Stimulated activated CD4-positive, alpha-beta T cell treated with anti-CD3 and anti-CD28 coated beads, Interleukin-12 subunit alpha, Interleukin-12 subunit beta, amount 100 ng/mL, for 24 hours (primary cell): ENCODE measurements around the gene GALM.
"Not testable (repeated sequence)": the region's sequence is repeated elsewhere in the genome, so short reads cannot be mapped to it uniquely, and the experiment has no call there.

Source experiments
- DNase-seq, 2 experiments: peaks; one replicate each; pipeline ENCODE4 v3.0.0-alpha.2; 2020; ENCODE audit warnings: low read depth in 2 of 2

Gene GALM

GRCh38 chr2:38709567-38710194 lies 43.8 kb downstream of the GALM start:
- DNase-seq: no peak

GRCh38 chr2:38711558-38711957 lies 45.6 kb downstream of the GALM start:
- DNase-seq: no peak

- no peak for DNase-seq
These were observed 46.5 kb downstream of the GALM start for GRCh38 chr2:38712413-38712812.

DNA sequence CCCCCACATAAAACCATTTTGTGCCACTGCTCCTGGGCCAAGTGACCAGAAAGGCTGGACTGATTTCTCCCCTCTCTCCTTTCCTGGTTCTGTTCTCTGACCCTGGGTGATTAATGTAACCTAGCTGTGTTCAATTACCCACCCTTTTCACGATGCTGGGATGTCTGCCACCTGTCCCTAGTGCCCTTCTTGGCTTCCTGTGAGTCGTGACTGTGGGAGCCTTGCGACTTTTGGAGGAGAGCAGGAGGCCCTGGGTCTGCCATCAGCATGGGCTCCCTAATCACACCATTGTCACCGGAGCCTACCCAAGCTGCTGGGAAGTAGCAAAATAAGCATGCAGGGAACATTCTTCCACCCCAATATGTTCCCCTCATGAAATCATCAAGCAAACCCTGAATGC lies 47.0 kb downstream of the GALM start:
- DNase-seq: no peak

DNA sequence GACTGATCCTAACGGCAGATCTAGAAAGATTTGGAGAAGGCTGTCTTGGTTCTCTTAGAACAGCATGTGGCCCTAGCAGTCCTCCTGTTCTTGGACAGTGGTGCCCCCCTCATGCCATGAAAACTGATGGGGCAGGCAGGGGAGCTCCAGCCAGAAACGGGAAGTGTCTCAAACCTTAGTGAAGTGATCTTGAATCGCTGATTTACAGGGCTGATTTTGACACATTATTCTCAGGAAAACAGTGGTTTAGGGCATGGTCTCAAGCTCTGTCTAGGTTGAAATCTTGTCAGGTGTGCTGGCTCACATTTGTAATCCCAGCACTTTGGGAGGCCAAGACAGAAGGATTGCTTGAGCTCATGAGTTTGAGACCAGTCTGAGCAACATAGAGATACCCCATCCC lies 47.4 kb downstream of the GALM start:
- DNase-seq: no peak

GRCh38 chr2:38714941-38715340 lies 49.0 kb downstream of the GALM start:
- DNase-seq: not testable (repeated sequence)

GRCh38 chr2:38716185-38716584 lies 50.3 kb downstream of the GALM start:
- no peak for DNase-seq

- no peak for DNase-seq
These were observed 52.7 kb downstream of the GALM start for GRCh38 chr2:38718601-38719000.

DNA sequence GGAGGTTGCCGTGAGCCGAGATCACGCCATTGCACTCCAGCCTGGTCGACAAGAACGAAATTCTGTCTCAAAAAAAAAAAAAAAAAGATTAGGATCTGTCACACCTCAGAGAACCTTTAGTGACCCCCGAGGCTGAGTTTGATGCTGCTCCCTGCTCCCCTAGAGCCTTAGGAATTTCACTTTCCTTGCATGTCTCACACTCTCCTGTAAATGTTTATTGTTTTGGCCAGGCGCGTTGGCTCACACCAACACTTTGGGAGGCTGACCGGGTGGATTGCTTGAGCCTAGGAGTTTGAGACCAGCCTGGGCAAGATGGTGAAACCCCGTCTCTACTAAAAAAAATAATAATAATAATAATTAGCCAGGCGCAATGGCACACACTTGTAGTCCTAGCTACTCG lies 53.8 kb downstream of the GALM start:
- no peak for DNase-seq

- no peak for DNase-seq
These were observed 54.8 kb downstream of the GALM start for GRCh38 chr2:38720613-38721241.

GRCh38 chr2:38722271-38723061 lies 56.6 kb downstream of the GALM start:
- peak; percentile 52 to 65 for DNase-seq

- DNase-seq: no peak
These were observed 57.3 kb downstream of the GALM start for GRCh38 chr2:38723173-38723572.

- DNase-seq: no peak
These were observed 61.7 kb downstream of the GALM start for GRCh38 chr2:38727661-38728060.

- no peak for DNase-seq
These were observed 62.8 kb downstream of the GALM start for GRCh38 chr2:38728694-38729093.

GRCh38 chr2:38731090-38731489 lies 65.2 kb downstream of the GALM start:
- DNase-seq: no peak

GRCh38 chr2:38731684-38732221 lies 65.8 kb downstream of the GALM start:
- no peak for DNase-seq

DNA sequence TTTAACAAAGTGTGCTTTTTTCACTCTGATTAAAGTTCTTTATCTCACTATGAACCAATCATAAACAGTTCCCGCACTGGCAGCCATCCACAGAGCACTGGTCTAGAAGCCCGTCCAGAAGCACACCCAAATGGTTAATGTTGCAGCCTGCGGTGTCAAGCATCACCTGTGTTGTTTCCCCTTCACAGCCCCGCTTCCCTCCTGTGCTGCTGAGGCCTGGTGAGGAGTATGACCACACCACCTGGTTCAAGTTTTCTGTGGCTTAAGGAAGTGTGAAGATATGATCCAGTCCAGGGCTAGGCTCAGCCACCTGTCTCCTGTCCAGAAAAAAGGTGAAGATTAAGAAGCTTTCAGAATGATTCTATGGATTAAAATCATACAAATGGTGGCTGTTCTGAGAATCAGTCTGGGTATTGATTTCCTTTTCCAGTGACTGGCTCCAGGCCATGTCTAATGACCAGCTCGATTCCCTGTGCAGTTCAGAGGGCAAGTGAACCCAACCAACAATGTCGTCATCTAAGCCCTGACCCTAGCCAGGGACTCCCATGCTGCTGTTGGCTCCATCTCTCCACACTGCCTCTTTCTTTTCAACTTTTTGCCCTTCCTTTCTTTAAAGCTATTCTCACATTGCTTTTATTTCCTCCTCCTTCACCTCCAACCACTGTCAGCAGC lies 67.5 kb downstream of the GALM start:
- DNase-seq: no peak

DNA sequence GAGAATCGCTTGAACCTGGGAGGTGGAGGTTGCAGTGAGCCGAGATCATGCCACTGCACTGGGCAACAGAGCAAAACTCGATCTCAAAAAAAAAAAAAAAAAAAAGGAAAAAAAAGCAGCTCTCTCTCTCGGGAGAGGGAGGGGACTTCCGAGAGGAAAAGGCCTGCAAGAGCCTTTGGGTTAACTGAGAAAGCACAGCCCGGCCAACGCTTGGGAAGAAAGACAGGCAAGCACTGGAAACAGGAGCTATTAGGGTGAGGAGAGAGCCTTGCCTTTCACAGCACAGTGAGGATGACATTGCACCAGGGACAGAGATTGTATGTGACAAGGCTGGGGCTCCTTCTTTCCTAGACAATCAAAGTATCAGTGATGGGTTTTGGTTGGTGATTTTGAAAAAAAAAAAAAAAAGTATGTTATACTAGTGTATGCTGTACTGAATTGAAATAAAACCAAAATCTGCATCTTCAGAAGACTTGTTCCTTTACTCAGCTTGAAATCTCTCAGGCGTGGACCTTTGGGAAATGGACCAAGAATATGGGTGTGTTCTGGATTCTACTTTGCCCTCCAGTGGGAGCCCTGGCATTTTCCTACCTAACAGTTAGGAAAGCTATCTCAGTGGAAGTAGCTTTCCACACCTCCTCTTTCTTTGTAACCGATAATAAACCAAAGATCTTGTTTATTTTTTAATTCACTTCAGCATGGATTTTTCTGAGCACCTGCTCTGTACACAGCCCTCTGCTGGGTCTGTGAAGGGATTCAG lies 68.6 kb downstream of the GALM start:
- DNase-seq: no peak

GRCh38 chr2:38735999-38736320 lies 70.0 kb downstream of the GALM start:
- no peak for DNase-seq

DNA sequence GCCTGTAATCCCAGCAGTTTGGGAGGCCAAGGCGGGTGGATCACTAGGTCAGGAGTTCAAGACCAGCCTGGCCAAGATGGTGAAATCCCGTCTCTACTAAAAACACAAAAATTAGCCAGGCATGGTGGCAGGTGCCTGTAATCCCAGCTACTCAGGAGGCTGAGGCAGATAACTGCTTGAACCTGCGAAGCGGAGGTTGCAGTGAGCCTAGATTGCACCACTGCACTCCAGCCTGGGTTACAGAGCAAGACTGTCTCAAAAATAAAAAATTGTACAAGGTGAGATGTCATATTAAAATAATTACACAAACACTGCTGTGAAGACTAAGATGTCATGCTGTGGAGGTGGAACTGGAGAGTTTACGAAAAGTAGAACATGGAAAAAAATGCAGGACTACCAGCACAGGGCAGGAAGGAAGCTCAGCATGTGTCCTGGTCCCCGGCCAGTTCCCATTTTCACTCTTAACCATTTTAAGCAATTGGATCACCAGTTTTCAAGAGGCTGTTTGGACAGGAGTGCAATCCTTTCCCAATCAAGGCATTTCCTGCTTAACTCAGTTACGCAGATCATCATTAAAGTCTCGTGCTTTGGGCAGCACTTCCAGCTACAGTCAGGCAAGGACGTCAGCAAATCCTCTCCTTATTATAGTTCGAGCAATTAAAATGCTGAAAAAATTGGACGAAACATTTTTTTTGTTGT lies 71.2 kb downstream of the GALM start:
- DNase-seq: not testable (repeated sequence)

DNA sequence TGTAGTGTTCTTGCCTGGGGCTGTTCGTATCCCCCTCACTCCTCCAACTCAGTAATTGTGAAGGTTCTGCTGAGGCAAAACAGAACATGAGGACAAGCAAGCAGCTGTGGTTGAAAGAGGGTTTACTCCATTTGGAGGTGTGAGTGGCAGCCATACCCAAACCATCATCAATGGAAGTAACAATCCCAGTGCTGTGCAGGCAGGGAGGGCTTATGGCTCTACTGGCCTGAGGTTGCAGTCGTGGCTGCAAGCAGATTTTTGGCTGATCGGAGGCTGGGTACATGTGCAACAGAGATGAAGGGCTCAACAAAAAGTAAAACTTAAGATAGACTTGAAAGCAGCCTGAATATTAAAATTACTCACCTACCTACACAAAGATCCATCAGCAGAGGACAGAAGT lies 72.0 kb downstream of the GALM start:
- DNase-seq: no peak
